ENCODE measurements around the gene BTG3.

BTG3 gene

DNA sequence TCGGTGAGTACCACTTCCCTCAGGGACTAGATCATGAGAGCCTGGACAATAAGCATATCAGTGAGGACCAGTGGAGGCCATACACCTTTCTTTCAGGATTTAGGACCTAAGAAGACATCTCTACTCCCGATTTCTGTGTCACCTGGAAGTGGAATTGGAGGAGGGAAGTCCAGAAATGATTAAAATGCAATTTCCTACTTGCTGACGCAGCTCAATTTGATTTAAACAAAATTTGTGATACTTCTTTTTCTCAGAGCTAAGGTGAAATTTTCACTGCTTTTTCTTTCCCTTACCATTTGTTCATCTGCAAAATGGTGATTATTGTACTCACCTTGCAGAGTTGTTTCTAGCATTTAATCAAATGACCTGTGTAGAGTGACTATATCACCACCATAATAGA, 38.8 kb upstream of the BTG3 start:
- Histone ChIP-seq H3K27ac (ENCODE audit: low read length) (no peak overlapping the region), H3K9ac (ENCODE audit: low read length) (no peak overlapping the region), H3K27me3 (ENCODE audit: low read depth, low read length) (no peaks in the 10 kb centered on the region), H3K36me3 (replicated peaks; ENCODE audit: low read depth, low read length) (no peaks in the 10 kb centered on the region), H3K4me1 (ENCODE audit: low read length) (peaks cover 4% of the 10 kb centered on the region; the same call in 1 of the 2 replicates), H3K79me2 (ENCODE audit: low read length) (no peaks in the 10 kb centered on the region), H2AFZ (ENCODE audit: low read depth, low read length) (no peak overlapping the region), H3K4me2 (ENCODE audit: low read length) (no peak overlapping the region), H3K4me3 (ENCODE audit: low read length) (no peak overlapping the region), H4K20me1 (ENCODE audit: insufficient read depth, low read length) (no peaks in the 10 kb centered on the region), H3K9me3 (ENCODE audit: insufficient read depth, low read length) (no peaks in the 10 kb centered on the region)
- TF ChIP-seq, protein P1, sequence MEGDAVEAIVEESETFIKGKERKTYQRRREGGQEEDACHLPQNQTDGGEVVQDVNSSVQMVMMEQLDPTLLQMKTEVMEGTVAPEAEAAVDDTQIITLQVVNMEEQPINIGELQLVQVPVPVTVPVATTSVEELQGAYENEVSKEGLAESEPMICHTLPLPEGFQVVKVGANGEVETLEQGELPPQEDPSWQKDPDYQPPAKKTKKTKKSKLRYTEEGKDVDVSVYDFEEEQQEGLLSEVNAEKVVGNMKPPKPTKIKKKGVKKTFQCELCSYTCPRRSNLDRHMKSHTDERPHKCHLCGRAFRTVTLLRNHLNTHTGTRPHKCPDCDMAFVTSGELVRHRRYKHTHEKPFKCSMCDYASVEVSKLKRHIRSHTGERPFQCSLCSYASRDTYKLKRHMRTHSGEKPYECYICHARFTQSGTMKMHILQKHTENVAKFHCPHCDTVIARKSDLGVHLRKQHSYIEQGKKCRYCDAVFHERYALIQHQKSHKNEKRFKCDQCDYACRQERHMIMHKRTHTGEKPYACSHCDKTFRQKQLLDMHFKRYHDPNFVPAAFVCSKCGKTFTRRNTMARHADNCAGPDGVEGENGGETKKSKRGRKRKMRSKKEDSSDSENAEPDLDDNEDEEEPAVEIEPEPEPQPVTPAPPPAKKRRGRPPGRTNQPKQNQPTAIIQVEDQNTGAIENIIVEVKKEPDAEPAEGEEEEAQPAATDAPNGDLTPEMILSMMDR (IDR thresholded peaks at IDR 0.05; ENCODE audit: low read depth, low read length) = no peak
- TF ChIP-seq EZH2phosphoT487 (IDR thresholded peaks at IDR 0.05; ENCODE audit: low read depth) = no peak

DNA sequence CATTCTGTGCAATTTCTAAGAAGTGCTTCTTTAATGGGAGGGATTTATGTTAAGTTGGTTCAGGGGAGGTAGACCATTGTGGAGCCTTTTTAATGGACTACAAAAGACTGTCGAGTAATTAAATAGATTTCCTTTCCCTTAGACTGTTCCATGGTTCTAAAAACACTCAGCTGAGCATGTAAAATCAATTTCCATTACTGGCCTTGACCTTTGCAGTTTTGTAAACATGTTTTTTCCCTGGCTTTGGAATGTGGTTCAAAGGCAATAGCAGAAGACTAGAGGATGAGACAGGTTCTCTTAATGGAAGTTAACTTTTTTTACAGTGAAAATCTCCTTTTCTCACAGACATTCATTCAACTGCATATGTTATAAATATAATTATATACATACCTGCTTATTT, 37.6 kb upstream of the BTG3 start:
- Histone ChIP-seq H4K20me1 (ENCODE audit: insufficient read depth, low read length) (no peaks in the 10 kb centered on the region), H2AFZ (ENCODE audit: low read depth, low read length) (no peak overlapping the region), H3K36me3 (replicated peaks; ENCODE audit: low read depth, low read length) (no peaks in the 10 kb centered on the region), H3K27ac (ENCODE audit: low read length) (no peak overlapping the region), H3K4me1 (ENCODE audit: low read length) (peaks cover 4% of the 10 kb centered on the region; the same call in 1 of the 2 replicates), H3K9ac (ENCODE audit: low read length) (no peak overlapping the region), H3K4me3 (ENCODE audit: low read length) (no peak overlapping the region), H3K9me3 (ENCODE audit: insufficient read depth, low read length) (no peaks in the 10 kb centered on the region), H3K27me3 (ENCODE audit: low read depth, low read length) (no peaks in the 10 kb centered on the region), H3K79me2 (ENCODE audit: low read length) (no peaks in the 10 kb centered on the region), H3K4me2 (ENCODE audit: low read length) (no peak overlapping the region)
- TF ChIP-seq EZH2phosphoT487 (IDR thresholded peaks at IDR 0.05; ENCODE audit: low read depth) = no peak
- TF ChIP-seq, protein P1 (IDR thresholded peaks at IDR 0.05; ENCODE audit: low read depth, low read length) = no peak

DNA sequence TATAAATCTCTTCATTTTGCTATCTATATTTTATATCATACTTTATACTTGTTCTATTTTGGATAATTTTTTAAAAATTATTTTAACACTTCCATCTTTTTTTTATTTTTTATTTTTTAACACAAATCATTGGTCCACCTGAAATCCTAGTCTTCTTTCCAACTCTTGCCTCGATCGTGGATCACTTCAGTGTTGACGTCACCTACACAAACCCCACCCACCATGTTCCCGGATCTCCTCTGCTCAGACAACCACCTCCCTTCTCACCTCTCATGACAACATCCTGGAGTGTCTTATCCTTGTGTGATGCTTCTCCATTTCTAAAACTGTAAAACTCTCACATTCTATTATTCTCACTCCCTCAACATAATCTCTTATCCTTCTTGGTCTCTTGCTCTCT, 34.1 kb upstream of the BTG3 start:
- H3K4me3 ChIP-seq (ENCODE audit: low read length) = no peak overlapping the region
- no peak overlapping the region for H3K9ac ChIP-seq (ENCODE audit: low read length)
- H3K79me2 ChIP-seq (ENCODE audit: low read length) = no peaks in the 10 kb centered on the region
- no peaks in the 10 kb centered on the region for H4K20me1 ChIP-seq (ENCODE audit: insufficient read depth, low read length)
- no peaks in the 10 kb centered on the region for H3K36me3 ChIP-seq (replicated peaks; ENCODE audit: low read depth, low read length)
- no peak overlapping the region for H3K4me2 ChIP-seq (ENCODE audit: low read length)
- H3K4me1 ChIP-seq (ENCODE audit: low read length) = no peaks in the 10 kb centered on the region
- no peak overlapping the region for H3K27ac ChIP-seq (ENCODE audit: low read length)
- no peaks in the 10 kb centered on the region for H3K9me3 ChIP-seq (ENCODE audit: insufficient read depth, low read length)
- TF ChIP-seq, protein P1 (IDR thresholded peaks at IDR 0.05; ENCODE audit: low read depth, low read length) = no peak
- TF ChIP-seq EZH2phosphoT487 (IDR thresholded peaks at IDR 0.05; ENCODE audit: low read depth) = no peak
- no peaks in the 10 kb centered on the region for H3K27me3 ChIP-seq (ENCODE audit: low read depth, low read length)
- no peak overlapping the region for H2AFZ ChIP-seq (ENCODE audit: low read depth, low read length)

DNA sequence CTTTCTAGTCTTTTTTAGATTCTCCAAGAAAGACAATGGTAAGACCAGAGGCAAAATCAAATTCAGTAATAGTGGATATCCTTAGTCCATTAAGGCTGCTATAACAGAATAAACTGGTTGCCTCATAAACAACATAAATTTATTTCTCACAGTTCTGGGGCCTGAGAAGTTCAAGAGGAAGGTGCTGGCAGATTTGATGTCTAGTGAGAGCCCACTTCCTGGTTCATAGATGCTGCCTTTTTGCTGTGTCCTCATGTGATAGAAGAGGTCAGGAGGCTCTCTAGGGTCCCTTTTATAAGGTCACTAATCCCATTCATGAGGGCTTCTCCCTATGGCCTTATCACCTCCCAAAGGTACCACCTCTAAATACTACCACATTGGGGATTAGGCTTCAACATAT, 31.5 kb upstream of the BTG3 start:
- H4K20me1 ChIP-seq (ENCODE audit: insufficient read depth, low read length) = no peaks in the 10 kb centered on the region
- H2AFZ ChIP-seq (ENCODE audit: low read depth, low read length) = no peak overlapping the region; the same call in 1 of the 2 replicates
- no peak overlapping the region for H3K4me3 ChIP-seq (ENCODE audit: low read length)
- H3K4me2 ChIP-seq (ENCODE audit: low read length) = no peak overlapping the region
- no peaks in the 10 kb centered on the region for H3K4me1 ChIP-seq (ENCODE audit: low read length)
- H3K27me3 ChIP-seq (ENCODE audit: low read depth, low read length) = no peaks in the 10 kb centered on the region
- no peak overlapping the region for H3K9ac ChIP-seq (ENCODE audit: low read length)
- no peak overlapping the region for H3K27ac ChIP-seq (ENCODE audit: low read length)
- H3K36me3 ChIP-seq (replicated peaks; ENCODE audit: low read depth, low read length) = no peaks in the 10 kb centered on the region
- no peaks in the 10 kb centered on the region for H3K9me3 ChIP-seq (ENCODE audit: insufficient read depth, low read length)
- no peaks in the 10 kb centered on the region for H3K79me2 ChIP-seq (ENCODE audit: low read length)
- TF ChIP-seq EZH2phosphoT487 (IDR thresholded peaks at IDR 0.05; ENCODE audit: low read depth) = no peak
- TF ChIP-seq, protein P1 (IDR thresholded peaks at IDR 0.05; ENCODE audit: low read depth, low read length) = no peak

All from OCI-LY3 (cell line).